COLO668 (cell line): Measurements from ENCODE around the gene MANEAL.

Source experiments
- DNase-seq: peaks from one replicate; lab custom pipeline; 2025; ENCODE audit not compliant: unreplicated experiment; lab: John Stamatoyannopoulos, UW

MANEAL gene

DNA sequence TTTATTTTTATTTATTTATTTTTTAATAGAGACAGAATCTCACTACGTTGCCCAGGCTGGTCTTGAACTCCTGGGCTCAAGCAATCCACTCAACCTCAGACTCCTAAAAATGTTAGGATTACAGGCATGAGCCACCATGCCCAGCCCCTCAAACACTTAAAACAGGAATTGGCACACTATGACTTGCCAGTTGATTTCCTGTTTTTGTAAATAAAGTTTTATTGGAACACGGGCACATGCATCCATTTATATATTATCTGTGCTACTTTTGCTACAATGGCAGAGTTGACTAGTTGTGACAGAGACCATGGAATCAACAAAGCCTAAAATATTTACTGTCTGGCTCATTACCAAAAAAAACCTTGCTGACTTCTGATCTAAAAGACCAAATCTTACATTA is 30.4 kb downstream of the MANEAL start:
- no peak for DNase-seq

DNA sequence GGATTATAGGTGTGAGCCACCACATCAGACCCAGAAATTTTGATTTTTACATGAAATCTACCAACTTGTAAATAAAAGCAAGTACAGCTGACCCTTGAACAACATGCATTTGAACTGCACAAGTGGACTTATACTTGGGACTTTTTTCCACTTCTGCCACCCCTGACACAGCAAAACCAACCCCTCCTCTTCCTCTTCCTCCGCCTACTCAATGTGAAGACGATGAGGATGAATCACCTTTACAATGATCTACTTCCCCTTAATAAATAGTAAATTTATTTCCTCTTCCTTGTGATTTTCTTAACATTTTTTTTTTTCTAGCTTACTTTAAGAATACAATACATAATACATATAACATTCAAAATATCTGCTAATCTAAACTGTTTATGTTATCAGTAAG is 31.9 kb downstream of the MANEAL start:
- no peak for DNase-seq

- no peak for DNase-seq
Measured at GRCh38 chr1:37828410-37829074, 34.9 kb downstream of the MANEAL start.

GRCh38 chr1:37831109-37831508 is 37.5 kb downstream of the MANEAL start:
- DNase-seq, result no peak

DNA sequence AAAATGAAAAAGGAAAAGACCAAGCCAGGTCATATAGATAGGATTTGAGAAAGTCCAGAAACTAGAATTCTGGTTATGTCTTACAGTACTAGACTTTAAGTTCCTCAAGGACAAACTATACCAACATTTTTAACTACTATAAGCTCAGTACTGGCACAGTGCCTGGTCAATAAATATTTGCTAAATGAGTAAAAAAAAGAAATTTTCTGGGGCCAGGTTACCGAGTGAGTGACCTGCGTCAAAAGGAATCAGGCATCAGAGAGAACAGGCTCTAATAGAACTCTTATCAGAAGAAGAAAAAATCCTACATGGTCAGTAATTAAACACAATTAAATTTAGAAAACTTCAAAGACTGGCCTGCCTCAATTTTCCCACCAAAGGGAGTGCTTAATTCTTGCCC is 38.2 kb downstream of the MANEAL start:
- no peak for DNase-seq

DNA sequence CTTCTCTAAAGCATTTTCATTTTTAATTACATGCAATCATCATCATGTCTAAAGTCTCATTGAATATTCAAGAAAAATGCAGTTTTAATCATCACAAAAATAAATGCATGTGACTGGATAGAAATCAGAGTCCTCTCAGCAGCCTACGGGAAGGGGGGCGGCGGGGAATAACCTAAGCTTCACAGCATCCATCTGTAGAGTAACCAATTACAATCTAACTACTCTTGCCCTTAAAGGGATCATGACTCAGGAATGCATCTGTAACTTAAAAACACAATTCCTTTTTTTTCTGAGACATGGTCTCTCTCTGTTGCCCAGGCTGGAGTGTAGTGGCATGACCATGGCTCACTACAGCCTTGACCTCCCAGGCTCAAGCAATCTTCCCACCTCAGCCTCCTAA is 43.1 kb downstream of the MANEAL start:
- no peak for DNase-seq

DNA sequence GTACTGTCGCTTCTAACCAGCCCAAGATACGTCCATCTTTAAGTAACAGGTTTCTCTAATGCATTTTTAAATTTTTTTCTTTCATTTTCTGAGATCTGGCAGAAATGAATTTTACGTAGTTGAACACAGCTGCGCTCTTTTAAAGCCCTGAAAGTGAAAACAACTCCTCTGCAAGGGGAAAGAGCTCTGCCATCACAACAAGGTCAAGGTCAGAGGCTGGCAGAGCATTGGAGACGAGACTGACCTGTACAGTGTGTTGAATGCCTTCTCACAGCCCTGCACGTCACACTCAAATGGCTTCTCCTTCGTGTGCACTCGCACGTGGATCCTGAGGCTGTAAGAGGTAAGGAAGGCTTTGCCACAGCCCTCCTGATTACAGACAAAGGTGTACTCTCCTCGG is 46.0 kb downstream of the MANEAL start:
- DNase-seq, result no peak

DNA sequence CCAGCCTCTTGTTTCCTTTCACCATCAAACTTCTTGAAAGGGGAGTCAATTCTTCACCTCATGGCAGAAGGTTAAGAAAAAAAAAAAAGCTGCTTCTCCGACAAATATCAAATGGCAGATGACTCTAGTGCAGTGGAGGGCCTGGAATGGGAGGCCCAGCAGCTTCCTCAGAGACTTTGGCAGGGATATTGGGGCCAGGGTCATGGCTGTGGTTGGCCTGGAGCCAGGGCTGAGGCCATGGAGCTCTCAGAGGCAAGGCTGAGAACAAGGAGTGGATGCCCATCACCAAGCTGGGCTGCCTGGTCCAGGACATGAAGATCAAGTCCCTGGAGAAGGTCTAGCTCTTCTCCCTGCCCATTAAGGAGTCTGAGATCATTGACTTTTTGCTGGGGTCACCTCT is 47.1 kb downstream of the MANEAL start:
- no peak for DNase-seq

- no peak for DNase-seq
Measured at GRCh38 chr1:37841652-37842051, 48.0 kb downstream of the MANEAL start.

DNA sequence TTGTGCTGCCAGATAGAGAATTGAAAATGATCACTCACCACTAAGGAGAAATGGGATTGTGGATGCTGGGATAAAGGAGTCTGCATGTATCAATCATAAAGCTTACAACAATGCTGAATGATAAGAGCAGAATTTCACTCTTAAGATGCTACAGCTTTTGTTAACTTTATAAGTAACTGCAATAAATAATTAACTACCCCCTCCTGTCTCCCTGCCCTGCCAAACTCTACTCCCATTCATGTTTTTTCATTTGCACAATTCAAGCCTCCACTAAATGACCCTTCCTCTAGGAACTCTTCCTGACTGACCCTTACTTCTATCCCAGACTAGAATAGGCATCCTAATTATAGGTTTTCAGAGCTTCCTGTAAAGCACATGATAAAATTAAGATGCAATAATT is 50.9 kb downstream of the MANEAL start:
- DNase-seq, result no peak

GRCh38 chr1:37845049-37845646 is 51.5 kb downstream of the MANEAL start:
- no peak for DNase-seq

DNA sequence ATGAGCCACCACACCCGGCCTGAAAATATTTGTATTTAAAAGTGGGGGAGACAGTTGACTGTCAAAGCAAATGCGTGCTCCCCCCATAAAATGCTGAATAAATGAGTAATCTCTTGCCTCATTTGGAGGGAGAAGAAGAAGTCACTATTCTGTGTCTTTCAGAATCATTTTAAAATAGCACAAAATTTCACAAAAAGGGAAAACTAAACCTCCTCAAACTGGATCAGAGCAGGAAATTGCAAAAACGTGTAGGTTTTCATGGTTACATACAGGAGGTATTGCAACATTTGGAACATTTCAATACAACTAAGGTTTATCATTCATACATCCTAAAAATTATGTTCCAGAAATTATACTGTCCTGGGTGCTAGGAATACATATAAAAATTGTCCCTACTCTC is 52.1 kb downstream of the MANEAL start:
- no peak for DNase-seq

GRCh38 chr1:37846647-37847339 is 53.1 kb downstream of the MANEAL start:
- DNase-seq, result no peak

- DNase-seq, result no peak
Measured at GRCh38 chr1:37849480-37849879, 55.8 kb downstream of the MANEAL start.

- DNase-seq, result no peak
Measured at GRCh38 chr1:37850352-37850955, 56.8 kb downstream of the MANEAL start.
